ENCODE measurements around the gene CXCL10. TPM values are rescaled to one million over a fixed set of nuclear protein-coding genes. Genes with fewer than 3 reads are reported as not detected.

Gene CXCL10
- total and polyA plus RNA-seq, 9 of the 15 experiments (the other 6 are each of a cell fraction or from before 2014, with no cell fraction given) = 0.06 to 0.18 (median 0.08) TPM; not detected in 6

GRCh38 chr4:76017056-76017686 is 6.1 kb downstream of the CXCL10 start:
- Histone ChIP-seq H3K9me3 (replicated peaks; ENCODE audit: control insufficient read depth, insufficient read depth, low read depth, low read length) (no peaks in the 10 kb centered on the region), H3K4me2 (ENCODE audit: insufficient read depth, low read length) (no peak overlapping the region), H3K9me1 (ENCODE audit: control insufficient read depth, insufficient read depth, low read length) (no peaks in the 10 kb centered on the region), H3K27me3 (ENCODE audit: control insufficient read depth in 2 of 2, insufficient read depth in 2 of 2, low read length in 2 of 2) (peaks cover 0 to 4% of the 10 kb centered on the region in 2 experiments; a peak in 1 of 5 replicates), H4K20me1 (replicated peaks; ENCODE audit: control insufficient read depth, insufficient read depth, low read length) (no peaks in the 10 kb centered on the region), H3K36me3 (ENCODE audit: control insufficient read depth, insufficient read depth, low read length) (no peaks in the 10 kb centered on the region), H3K9ac (ENCODE audit: insufficient read depth in 1 of 2, low read depth in 2 of 2, low read length in 2 of 2) (no peak overlapping the region), H3K27ac (ENCODE audit: extremely low read depth, low read depth, low read length) (no peak overlapping the region), H3K4me1 (replicated peaks in 1 of 2; ENCODE audit: control insufficient read depth in 2 of 2, insufficient read depth in 2 of 2, low read length in 2 of 2) (no peaks in the 10 kb centered on the region; a peak in 2 of 5 replicates), H3K79me2 (ENCODE audit: control insufficient read depth, insufficient read depth, low read length) (no peaks in the 10 kb centered on the region), H3K4me3 (no peak overlapping the region), H2AFZ (ENCODE audit: low read depth, low read length) (no peak overlapping the region)
- WGBS (ENCODE audit: insufficient coverage, low coverage, missing lambda C conversion rate) = 19% methylated on average over 3 of the region's 3 CpGs
- ATAC-seq (no peak), DNase-seq (ENCODE audit: extremely low read depth in 1 of 4, low spot score in 3 of 4) (no peak), FAIRE-seq (no peak)
- ChIA-PET CTCF (ENCODE audit: low intra/inter-chr PET ratio) (no interaction called here), POLR2A (interaction anchor here (0.8 kb wide), 1 partner anchor 45 kb away, joined by 3 read pairs; no protein-coding TSS in a partner anchor)
- intact Hi-C loops (cut with micrococcal nuclease) (no loop called here), in situ Hi-C loops (cut with MboI) (no loop called here)
- TF ChIP-seq PCBP2 (IDR thresholded peaks at IDR 0.05; ENCODE audit: low read depth, low read length, poor library complexity, severe bottlenecking) (no peak), SUPT5H (IDR thresholded peaks at IDR 0.05) (no peak), ZNF639 (CRISPR knock-in tag; conservative IDR thresholded peaks at IDR 0.05 in 1 of 2, IDR thresholded peaks at IDR 0.05 in 1 of 2) (no peak), ZNF280B (CRISPR knock-in tag; IDR thresholded peaks at IDR 0.05) (no peak), HES1 (IDR thresholded peaks at IDR 0.05; ENCODE audit: low read depth) (no peak), ZNF699 (CRISPR knock-in tag; IDR thresholded peaks at IDR 0.05; ENCODE audit: insufficient replicate concordance) (no peak), SLC30A9 (CRISPR knock-in tag; IDR thresholded peaks at IDR 0.05) (no peak), GTF2E2 (tag; IDR thresholded peaks at IDR 0.05) (no peak), ZNF707 (CRISPR knock-in tag; conservative IDR thresholded peaks at IDR 0.05) (no peak)
- BruUV-seq (replicated peaks) = no TSS peak

All from K562 (cell line).